Cortex of kidney (tissue), 1 donor: Measurements from ENCODE around the gene WFDC10B.
"Not testable (repeated sequence)": the region's sequence is repeated elsewhere in the genome, so short reads cannot be mapped to it uniquely, and the experiment has no call there.

Source experiments
- DNase-seq: peaks from one replicate; lab custom pipeline; 2025; lab: John Stamatoyannopoulos, UW

Gene WFDC10B

DNA sequence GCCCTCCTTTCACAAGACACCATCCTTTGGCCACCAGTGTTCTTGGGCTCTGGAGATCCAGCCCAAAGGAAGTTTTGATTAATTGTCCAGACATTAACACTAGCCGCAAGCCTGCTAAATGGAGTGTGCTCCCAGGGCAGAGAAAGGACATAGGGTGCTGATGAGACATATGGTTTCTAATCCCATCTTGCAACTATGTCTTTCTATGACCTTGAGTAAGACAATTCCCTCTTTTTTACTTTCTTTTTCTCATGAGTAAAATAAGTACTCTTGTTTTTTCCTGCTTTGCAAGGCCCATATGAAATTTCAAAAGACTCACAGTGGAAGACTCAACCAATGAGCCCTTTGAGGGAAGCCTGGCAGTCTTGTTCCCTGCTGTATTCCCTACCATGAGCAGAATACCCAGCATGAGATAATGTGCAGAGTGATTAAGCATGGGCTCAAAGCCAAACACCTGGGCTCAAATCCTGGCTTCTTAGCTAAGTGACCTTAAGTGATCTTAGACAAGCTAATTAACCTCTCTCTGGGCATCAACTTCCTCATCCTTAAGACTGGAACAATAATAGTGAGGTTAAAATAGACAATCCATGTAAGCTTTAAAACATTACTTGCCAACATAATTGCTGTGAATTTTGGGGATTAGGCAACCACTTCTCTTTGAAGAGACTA is at the start of gene WFDC10B:
Gene WFDC10B (minus strand): TSS at position 51 of the 669 bp plus-strand sequence. CDS start 19,027 bp downstream, outside the sequence.
- no peak for DNase-seq

- no peak for DNase-seq
Observed at GRCh38 chr20:45752746-45753145, 47.9 kb upstream of the WFDC10B start.

DNA sequence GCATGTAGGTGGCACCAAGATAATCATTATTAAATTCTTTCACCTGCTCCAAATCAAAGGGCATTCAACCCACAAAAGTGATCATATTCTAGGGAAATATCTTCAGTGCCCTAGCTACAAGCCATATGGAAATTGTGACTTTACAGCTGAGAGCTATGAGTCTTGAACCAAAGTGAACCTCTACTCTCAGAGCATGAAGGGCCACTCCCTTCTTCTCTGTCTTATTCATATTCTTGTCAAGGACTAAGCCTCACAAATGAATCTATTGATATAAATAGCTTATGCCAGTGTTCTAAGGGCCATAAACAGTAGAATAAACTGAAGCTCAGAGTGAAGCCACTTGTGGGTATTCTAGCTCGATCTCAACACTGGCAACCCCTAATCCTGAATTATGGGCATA is 46.9 kb upstream of the WFDC10B start:
- no peak for DNase-seq

- no peak for DNase-seq
Observed at GRCh38 chr20:45745015-45745414, 40.2 kb upstream of the WFDC10B start.

DNA sequence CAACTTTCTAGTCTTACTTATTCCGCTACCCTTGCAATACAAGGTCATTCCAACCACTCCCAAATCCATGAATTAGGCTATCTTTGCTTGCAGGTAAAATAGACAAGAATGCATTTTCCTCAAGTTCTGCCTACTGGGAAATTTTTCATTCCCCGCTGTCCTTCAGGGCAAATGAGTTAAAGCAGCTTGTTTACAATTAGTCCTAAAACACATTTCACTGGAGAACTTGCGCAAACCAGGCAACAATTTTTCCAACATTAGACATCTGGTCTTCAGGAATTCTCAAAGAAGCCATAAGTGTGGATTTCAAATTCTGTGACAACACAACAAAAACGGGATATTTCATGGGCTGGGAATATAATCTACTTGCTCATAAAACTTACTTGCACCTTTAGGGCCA is 37.8 kb upstream of the WFDC10B start:
- DNase-seq: no peak

- no peak for DNase-seq
Observed at GRCh38 chr20:45735988-45736387, 31.2 kb upstream of the WFDC10B start.

DNA sequence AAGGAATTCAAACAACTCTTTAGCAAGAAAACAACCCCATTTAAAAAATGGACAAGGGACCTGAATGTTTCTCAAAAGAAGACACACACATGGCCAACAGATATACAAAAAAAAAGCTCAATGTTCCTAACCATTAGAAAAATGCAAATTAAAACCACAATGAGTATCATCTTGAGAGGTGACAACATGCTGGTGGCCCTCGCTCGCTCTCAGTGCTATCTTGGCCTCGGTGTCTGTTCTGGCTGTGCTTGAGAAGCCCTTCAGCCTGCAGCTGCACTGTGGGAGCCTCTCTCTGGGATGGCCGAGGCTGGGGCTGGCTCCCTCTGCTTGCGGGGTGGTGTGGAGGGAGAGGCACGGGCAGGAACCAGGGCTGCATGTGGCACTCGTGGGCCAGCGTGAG is 30.7 kb upstream of the WFDC10B start:
- DNase-seq: no peak

- no peak for DNase-seq
Observed at GRCh38 chr20:45732199-45732598, 27.4 kb upstream of the WFDC10B start.

DNA sequence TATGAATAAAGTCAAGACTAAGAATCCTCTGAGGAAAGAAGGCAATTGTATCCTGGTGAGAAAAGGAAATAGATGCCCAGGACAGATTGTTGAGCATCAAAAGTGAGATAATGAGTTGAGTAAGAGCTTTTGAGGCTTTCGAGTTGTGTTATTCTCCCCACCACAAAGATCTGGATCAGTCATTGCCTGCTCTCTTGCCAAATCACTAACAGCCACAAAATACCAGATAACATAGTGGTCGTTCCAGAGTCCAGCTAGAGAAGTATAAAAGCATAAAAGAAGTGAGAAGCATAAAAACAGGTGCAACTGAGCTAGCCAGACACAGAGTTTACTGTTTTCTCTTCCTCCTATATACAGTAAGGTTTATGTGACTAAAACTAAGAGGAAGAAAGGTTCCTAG is 22.2 kb upstream of the WFDC10B start:
- DNase-seq: no peak

DNA sequence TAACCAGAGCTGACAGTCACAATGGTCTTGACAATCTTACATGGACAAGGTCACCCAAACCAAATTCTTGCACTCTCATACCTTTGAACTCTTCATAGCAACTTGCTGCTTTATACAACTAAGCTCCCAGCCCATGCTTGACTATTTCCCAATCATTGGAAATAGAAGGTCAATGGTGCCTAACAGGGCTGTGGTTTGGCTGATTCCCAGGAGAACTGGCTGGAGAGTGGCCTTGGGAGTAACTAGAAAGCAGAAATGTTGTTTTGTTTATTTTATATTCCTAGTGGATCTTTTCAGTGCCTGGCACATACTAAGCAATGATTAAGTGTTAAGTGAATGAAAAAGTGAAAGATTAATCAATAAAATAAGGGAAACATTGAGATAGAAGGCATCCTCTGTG is 20.3 kb upstream of the WFDC10B start:
- DNase-seq: no peak

- DNase-seq: no peak
Observed at GRCh38 chr20:45722047-45722446, 17.2 kb upstream of the WFDC10B start, which contains the start of gene SPINT4. TSS of gene SPINT4 (plus strand) at chr20:45722347. CDS start at chr20:45722368, 21 bp downstream.

GRCh38 chr20:45716141-45716688 is 11.4 kb upstream of the WFDC10B start:
- DNase-seq: not testable (repeated sequence)

GRCh38 chr20:45701873-45702272 is 2.9 kb downstream of the WFDC10B start, which contains the start of gene WFDC13:
TSS of gene WFDC13 (plus strand) at chr20:45702038. CDS start at chr20:45702124, 86 bp downstream.
- no peak for DNase-seq

- no peak for DNase-seq
Observed at GRCh38 chr20:45701104-45701503, 3.7 kb downstream of the WFDC10B start.

- DNase-seq: no peak
Observed at GRCh38 chr20:45695496-45695895, 9.3 kb downstream of the WFDC10B start.

DNA sequence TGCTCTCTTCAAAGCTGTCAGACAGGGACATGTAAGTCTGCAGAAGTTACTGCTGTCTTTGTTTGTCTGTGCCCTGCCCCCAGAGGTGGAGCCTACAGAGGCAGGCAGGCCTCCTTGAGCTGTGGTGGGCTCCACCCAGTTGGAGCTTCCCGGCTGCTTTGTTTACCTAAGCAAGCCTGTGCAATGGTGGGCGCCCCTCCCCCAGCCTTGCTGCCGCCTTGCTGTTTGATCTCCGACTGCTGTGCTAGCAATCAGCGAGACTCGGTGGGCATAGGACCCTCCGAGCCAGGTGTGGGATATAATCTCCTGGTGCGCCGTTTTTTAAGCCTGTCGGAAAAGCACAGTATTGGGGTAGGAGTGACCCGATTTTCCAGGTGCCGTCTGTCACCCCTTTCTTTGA is 11.5 kb downstream of the WFDC10B start:
- not testable (repeated sequence) for DNase-seq

GRCh38 chr20:45685896-45686295 is 18.9 kb downstream of the WFDC10B start:
- no peak for DNase-seq

GRCh38 chr20:45679650-45680049 is 25.2 kb downstream of the WFDC10B start:
- DNase-seq: no peak

GRCh38 chr20:45672765-45673164 is 32.1 kb downstream of the WFDC10B start:
- DNase-seq: no peak

DNA sequence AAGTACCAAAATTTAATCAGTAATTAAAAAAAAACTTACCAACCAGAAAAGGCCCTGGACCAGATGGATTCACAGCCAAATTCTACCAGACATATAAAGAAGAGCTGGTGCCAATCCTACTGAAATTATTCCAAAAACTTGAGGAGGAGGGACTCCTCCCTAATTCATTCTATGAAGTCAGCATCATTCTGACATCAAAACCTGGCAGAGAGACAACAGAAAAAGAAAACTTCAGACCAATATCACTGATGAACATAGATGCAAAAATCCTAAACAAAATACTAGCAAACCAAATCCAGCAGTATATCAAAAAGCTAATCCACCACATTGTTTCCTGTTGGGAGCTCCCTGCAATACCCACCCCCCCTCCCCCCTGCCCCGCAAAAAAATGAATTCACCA is 34.7 kb downstream of the WFDC10B start, which contains the start of gene WFDC11:
Gene WFDC11 (minus strand): TSS at position 101 of the 400 bp plus-strand sequence. CDS start 19,639 bp downstream, outside the sequence.
- DNase-seq: no peak

DNA sequence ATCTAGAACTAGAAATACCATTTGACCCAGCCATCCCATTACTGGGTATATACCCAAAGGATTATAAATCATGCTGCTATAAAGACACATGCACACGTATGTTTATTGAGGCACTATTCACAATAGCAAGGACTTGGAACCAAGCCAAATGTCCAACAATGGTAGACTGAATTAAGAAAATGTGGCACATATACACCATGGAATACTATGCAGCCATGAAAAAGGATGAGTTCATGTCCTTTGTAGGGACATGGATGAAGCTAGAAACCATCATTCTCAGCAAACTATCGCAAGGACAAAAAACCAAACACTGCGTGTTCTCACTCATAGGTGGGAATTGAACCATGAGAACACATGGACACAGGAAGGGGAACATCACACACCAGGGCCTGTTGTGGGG is 47.8 kb downstream of the WFDC10B start:
- not testable (repeated sequence) for DNase-seq

DNA sequence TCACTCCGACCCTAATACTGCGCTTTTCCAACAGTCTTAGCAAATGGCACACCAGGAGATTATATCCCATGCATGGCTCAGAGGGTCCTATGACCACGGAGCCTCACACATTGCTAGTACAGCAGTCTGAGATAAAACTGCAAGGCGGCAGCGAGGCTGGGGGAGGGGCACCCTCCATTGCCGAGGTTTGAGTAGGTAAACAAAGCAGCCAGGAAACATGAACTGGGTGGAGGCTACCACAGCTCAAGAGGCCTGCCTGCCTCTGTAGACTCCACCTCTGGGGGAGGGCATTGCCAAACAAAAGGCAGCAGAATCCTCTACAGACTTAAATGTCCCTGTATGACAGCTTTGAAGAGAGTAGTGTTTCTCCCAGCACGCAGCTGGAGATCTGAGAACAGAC is 53.1 kb downstream of the WFDC10B start:
- DNase-seq: not testable (repeated sequence)

GRCh38 chr20:45649312-45649863 is 55.4 kb downstream of the WFDC10B start:
- no peak for DNase-seq
